ENCODE data around the gene PHACTR4. TPM values are rescaled to one million over a fixed set of nuclear protein-coding genes. Genes with fewer than 3 reads are reported as not detected.

The PHACTR4 gene
- 54.1 and 57.8 TPM in 2 replicates for total RNA-seq (2021; fragmentation: NEBNext Ultra II Directional; extraction: Animal tissue kit (Norgen Biotek cat#: 25700))
- polyA plus RNA-seq (2011; rRNA removed), result 18.6 and 23.7 TPM in 2 replicates
- polyA plus RNA-seq (2011; cell fraction: cytosol; rRNA removed), result 16.2 TPM
- polyA plus RNA-seq (2011; cell fraction: nucleus; rRNA removed), result 15.2 TPM
- 32.1 to 39.0 TPM (median 33.3 TPM) in 4 replicates for polyA plus RNA-seq (2012, experiment 1 of 2)
- polyA plus RNA-seq (2012, experiment 2 of 2), result 12.7 TPM
- 32.1 TPM for polyA plus RNA-seq (2013, experiment 1 of 2)
- 32.6 TPM for polyA plus RNA-seq (2013, experiment 2 of 2)
- polyA minus RNA-seq (2011; rRNA and poly(A)+ RNA removed), result 22.5 and 24.7 TPM in 2 replicates
- 16.1 TPM for polyA minus RNA-seq (2011; cell fraction: cytosol; rRNA and poly(A)+ RNA removed)
- polyA minus RNA-seq (2011; cell fraction: nucleus; rRNA and poly(A)+ RNA removed), result 17.2 TPM
- long read RNA-seq, experiment 1, partial matches to known transcripts, result 28 of 28 reads
- long read RNA-seq, experiment 1, other reads (novel, unspliced or antisense), result 0 of 28 reads
- long read RNA-seq, experiment 2, full-length matches to known transcripts, result 6 of 14 reads
- long read RNA-seq, experiment 2, partial matches to known transcripts, result 2 of 14 reads
- long read RNA-seq, experiment 2, other reads (novel, unspliced or antisense), result 6 of 14 reads

- H3K56ac ChIP-seq (replicated peaks; ENCODE audit: insufficient read length, low read depth, low read length), result peak within 1 kb of the TSS; percentile 92
- H2AFZ ChIP-seq (ENCODE audit: low read length), result peak within 1 kb of the TSS; percentile 45
- H3K23ac ChIP-seq (ENCODE audit: insufficient read length), result no peak within 1 kb of the TSS
- WGBS, 2 experiments (ENCODE audit: extremely low coverage in 1 of 2, insufficient coverage in 1 of 2, insufficient read length in 1 of 2, insufficient replicate concordance in 2 of 2, low coverage in 1 of 2, low lambda C conversion rate in 2 of 2, missing lambda C conversion rate in 1 of 2), result 2% methylated on average over 47 of the region's 61 CpGs; no CpG with 5 or more reads in 1 of the 2 experiments
- CTCF ChIA-PET (ENCODE audit: partially characterized antibody), result interaction anchor here (0.6 to 2.3 kb wide), 8 partner anchors 9 to 515 kb away, joined by 3 to 14 read pairs (median 6); no protein-coding TSS in a partner anchor
- FAIRE-seq, result no peak
- H2BK15ac ChIP-seq (ENCODE audit: low read length), result peak within 1 kb of the TSS; percentile 88; the same call in 1 of the 2 replicates
- no peak within 1 kb of the TSS for H2BK20ac ChIP-seq (ENCODE audit: low read length)
- H2BK12ac ChIP-seq (ENCODE audit: low read depth, low read length), result peak within 1 kb of the TSS; percentile 75
- no peaks in the 10 kb centered on the region for H3K9me3 ChIP-seq (ENCODE audit: insufficient read depth in 2 of 2, low read depth in 1 of 2, low read length in 1 of 2)
- peak within 1 kb of the TSS; percentile 82 for H3K27ac ChIP-seq (ENCODE audit: low read depth, low read length)
- H3K36me3 ChIP-seq (ENCODE audit: control insufficient read depth in 2 of 4, insufficient read depth in 4 of 4, low read length in 3 of 4), result peaks cover 0 to 4% (median 0%) of the 10 kb centered on the region in 4 experiments; a peak in 1 of 8 replicates
- peak within 1 kb of the TSS; percentile 99 for H4K5ac ChIP-seq (ENCODE audit: insufficient read length, low read depth, low read length)
- H3K14ac ChIP-seq (ENCODE audit: insufficient read length), result no peak within 1 kb of the TSS
- POLR2A ChIA-PET (ENCODE audit: partially characterized antibody), result interaction anchor here (0.7 to 4.7 kb wide), 19 partner anchors 9 to 278 kb away, joined by 3 to 58 read pairs (median 4); partner anchors contain the start of genes ATP5IF1, RCC1 and RNU11
- peak within 1 kb of the TSS; percentile 64 to 67 for H3K4me2 ChIP-seq (ENCODE audit: insufficient read depth in 1 of 2, low read depth in 2 of 2, low read length in 2 of 2)
- peak within 1 kb of the TSS; percentile 99 for H3K4ac ChIP-seq (replicated peaks; ENCODE audit: insufficient read length, low read depth, low read length)
- H3K4me1 ChIP-seq (replicated peaks in 1 of 4; ENCODE audit: control insufficient read depth in 3 of 4, insufficient read depth in 4 of 4, low read length in 3 of 4), result no peaks in the 10 kb centered on the region; a peak in 1 of 7 replicates
- H2BK5ac ChIP-seq (ENCODE audit: low read depth, low read length), result peak within 1 kb of the TSS; percentile 93
- peaks cover 0 to 4% of the 10 kb centered on the region in 2 experiments for H4K20me1 ChIP-seq (replicated peaks in 1 of 2; ENCODE audit: control insufficient read depth in 1 of 2, insufficient read depth in 2 of 2, low read length in 2 of 2)
- H3K79me2 ChIP-seq (ENCODE audit: control insufficient read depth in 1 of 2, insufficient read depth in 2 of 2, low read length in 2 of 2), result peaks cover 7 to 43% of the 10 kb centered on the region in 2 experiments
- peak within 1 kb of the TSS; percentile 94 for H4K91ac ChIP-seq (replicated peaks; ENCODE audit: insufficient read length, low read length)
- H3K79me1 ChIP-seq (ENCODE audit: low read depth, low read length), result no peaks in the 10 kb centered on the region
- H3K4me3 ChIP-seq (ENCODE audit: extremely low read depth in 1 of 4, insufficient read depth in 2 of 4, low read depth in 3 of 4, low read length in 4 of 4), result peak within 1 kb of the TSS; percentile 74 to 86 (median 79)
- 0 out of 2 replicates have a peak within 1 kb of the TSS, but pooled peaks have one; percentile 82 for H2AK5ac ChIP-seq (ENCODE audit: low read depth, low read length)
- H3K18ac ChIP-seq (ENCODE audit: extremely low read depth, low read length), result peak within 1 kb of the TSS; percentile 97
- H3K27me3 ChIP-seq (replicated peaks in 1 of 4; ENCODE audit: control insufficient read depth in 3 of 4, extremely low read depth in 1 of 4, insufficient read depth in 3 of 4, low read length in 3 of 4), result no peaks in the 10 kb centered on the region
- peak within 1 kb of the TSS; percentile 97 for H4K8ac ChIP-seq (ENCODE audit: extremely low read depth, insufficient read depth, low read length)
- no peaks in the 10 kb centered on the region; the same call in 1 of the 2 replicates for H3K23me2 ChIP-seq (ENCODE audit: low read depth, low read length)
- H3K9ac ChIP-seq (replicated peaks in 1 of 4; ENCODE audit: extremely low read depth in 1 of 4, low read depth in 3 of 4, low read length in 3 of 4), result peak within 1 kb of the TSS; percentile 62 to 78 (median 73)
- H2BK120ac ChIP-seq (replicated peaks; ENCODE audit: low read depth, low read length), result peak within 1 kb of the TSS; percentile 98
- peak; percentile 90 to 96 for DNase-seq (ENCODE audit: low read depth in 1 of 2, low spot score in 2 of 2)
- TF ChIP-seq CHD1 (IDR thresholded peaks at IDR 0.05; ENCODE audit: low read depth, low read length), result no peak
- TF ChIP-seq EGR1 (IDR thresholded peaks at IDR 0.05; ENCODE audit: borderline replicate concordance, low read depth, low read length), result no peak
- no peak for TF ChIP-seq POU5F1 (IDR thresholded peaks at IDR 0.05; ENCODE audit: low read depth, low read length)
- peak; percentile 84 for TF ChIP-seq TAF1 (IDR thresholded peaks at IDR 0.05; ENCODE audit: low read depth, low read length)
- TF ChIP-seq HDAC2 (IDR thresholded peaks at IDR 0.05; ENCODE audit: borderline replicate concordance in 1 of 2, low read depth in 2 of 2, low read length in 2 of 2), result peak in 1 of 2 experiments; percentile 59; a peak in 1 of 4 replicates
- TF ChIP-seq BRCA1 (IDR thresholded peaks at IDR 0.05; ENCODE audit: low read depth, low read length), result no peak
- TF ChIP-seq SIN3A (conservative IDR thresholded peaks at IDR 0.05 in 1 of 2, IDR thresholded peaks at IDR 0.05 in 1 of 2; ENCODE audit: low read depth in 1 of 2, low read length in 2 of 2), result no peak; a peak in 1 of 4 replicates
These were observed at the start of gene PHACTR4 for GRCh38 chr1:28369371-28370238. Gene PHACTR4 (plus strand): TSS chr1:28369740. CDS start chr1:28407448, 37,708 bp downstream.

All from H1 (cell line).